Measurements from ENCODE around the gene GSC2. TPM values are rescaled to one million over a fixed set of nuclear protein-coding genes. Genes with fewer than 3 reads are reported as not detected.
"Not testable (repeated sequence)": the region's sequence is repeated elsewhere in the genome, so short reads cannot be mapped to it uniquely, and the experiment has no call there.

The GSC2 gene
- total and polyA plus RNA-seq, 5 donors from 2014 or later = not detected

DNA sequence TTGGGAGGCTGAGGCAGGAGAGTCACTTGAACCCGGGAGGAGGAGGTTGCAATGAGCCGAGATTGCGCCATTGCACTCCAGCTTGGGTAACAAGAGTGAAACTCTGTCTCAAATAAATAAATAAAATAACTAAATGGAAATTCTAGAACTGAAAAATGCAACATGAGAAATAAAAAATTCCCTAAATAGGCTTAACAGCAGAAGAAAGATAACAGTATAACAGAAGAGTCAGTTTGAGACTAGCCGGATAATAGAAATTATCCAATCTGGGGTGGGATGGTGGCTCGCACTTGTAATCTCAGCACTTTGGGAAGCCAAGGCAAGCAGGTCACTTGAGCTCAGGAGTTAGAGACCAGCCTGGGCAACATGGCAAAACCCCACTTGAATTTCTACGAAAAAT lies 14.3 kb upstream of the GSC2 start:
- H3K4me1 ChIP-seq (ENCODE audit: control insufficient read depth, insufficient read depth, low read length, poor library complexity, severe bottlenecking) = peaks cover 5% of the 10 kb centered on the region
- no peak for DNase-seq
- H3K9me3 Mint-ChIP-seq = peaks cover 0 to 1% (median 0%) of the 10 kb centered on the region in 7 donors
- no peaks in the 10 kb centered on the region for H3K36me3 ChIP-seq (ENCODE audit: control insufficient read depth, insufficient read depth, low read length)
- H3K36me3 Mint-ChIP-seq = no peaks in the 10 kb centered on the region
- peaks cover 16% of the 10 kb centered on the region for H3K27me3 ChIP-seq (ENCODE audit: control insufficient read depth, insufficient read depth, low read length)
- peaks cover 0 to 4% (median 0%) of the 10 kb centered on the region in 4 donors for H3K4me1 Mint-ChIP-seq
- H3K9me3 ChIP-seq (ENCODE audit: control insufficient read depth in 2 of 2, low read length in 2 of 2) = no peaks in the 10 kb centered on the region
- peak overlapping the region in 1 of 4 donors; percentile 27 for H3K4me3 Mint-ChIP-seq
- no peak overlapping the region for H3K27ac ChIP-seq (ENCODE audit: insufficient read depth, low read length, poor library complexity, severe bottlenecking)
- H3K27me3 Mint-ChIP-seq = peaks cover 51% of the 10 kb centered on the region
- no peak overlapping the region for H3K4me3 ChIP-seq (ENCODE audit: low read depth, low read length)
- no peak for ATAC-seq (ENCODE audit: low read depth in 2 of 2)
- H3K27ac Mint-ChIP-seq = no peak overlapping the region

DNA sequence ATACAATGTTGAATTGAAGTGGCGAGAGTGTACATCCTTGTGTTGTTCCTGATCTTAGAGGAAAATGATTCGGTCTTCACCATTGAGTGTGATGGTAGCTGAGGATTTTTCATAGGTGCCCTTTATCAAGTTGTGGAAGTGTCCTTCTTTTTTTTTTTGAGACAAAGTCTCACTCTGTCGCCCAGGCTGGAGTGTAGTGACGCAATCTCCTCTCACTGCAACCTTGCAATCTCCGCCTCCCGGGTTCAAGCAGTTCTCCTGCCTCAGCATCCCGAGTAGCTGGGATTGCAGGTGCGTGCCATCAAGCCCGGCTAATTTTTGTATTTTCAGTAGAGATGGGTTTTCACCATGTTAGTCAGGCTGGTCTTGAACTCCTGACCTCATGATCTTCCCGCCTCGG lies 8.6 kb upstream of the GSC2 start:
- H3K4me3 ChIP-seq (ENCODE audit: low read depth, low read length); H3K9me3 Mint-ChIP-seq; DNase-seq; H3K27ac ChIP-seq (ENCODE audit: insufficient read depth, low read length, poor library complexity, severe bottlenecking); ATAC-seq (ENCODE audit: low read depth in 2 of 2); H3K27ac Mint-ChIP-seq; H3K9me3 ChIP-seq (ENCODE audit: control insufficient read depth in 2 of 2, low read length in 2 of 2); H3K4me1 ChIP-seq (ENCODE audit: control insufficient read depth, insufficient read depth, low read length, poor library complexity, severe bottlenecking); H3K4me3 Mint-ChIP-seq; H3K36me3 Mint-ChIP-seq; H3K4me1 Mint-ChIP-seq; H3K27me3 ChIP-seq (ENCODE audit: control insufficient read depth, insufficient read depth, low read length); H3K36me3 ChIP-seq (ENCODE audit: control insufficient read depth, insufficient read depth, low read length): not testable (repeated sequence)
- H3K27me3 Mint-ChIP-seq = peaks cover 37% of the 10 kb centered on the region

DNA sequence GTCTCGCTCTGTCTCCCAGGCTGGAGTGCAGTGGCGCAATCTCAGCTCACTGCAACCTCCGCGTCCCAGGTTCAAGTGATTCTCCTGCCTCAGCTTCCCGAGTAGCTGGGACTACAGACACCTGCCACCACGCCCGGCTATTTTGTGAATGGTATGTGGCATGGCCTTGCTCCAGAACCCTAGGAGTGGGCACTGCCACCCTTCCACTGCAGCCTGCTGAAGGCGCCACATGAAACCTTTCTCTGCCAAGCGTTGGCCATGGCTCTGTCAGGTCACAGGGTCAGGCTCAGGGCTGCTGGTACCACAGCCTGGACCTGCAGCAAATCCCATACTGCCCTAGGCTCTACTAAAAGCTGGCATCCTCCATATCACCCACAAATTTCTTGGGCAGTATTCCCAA lies 6.0 kb upstream of the GSC2 start:
- H3K27ac Mint-ChIP-seq; ATAC-seq (ENCODE audit: low read depth in 2 of 2); DNase-seq; H3K4me3 Mint-ChIP-seq; H3K27ac ChIP-seq (ENCODE audit: insufficient read depth, low read length, poor library complexity, severe bottlenecking); H3K9me3 Mint-ChIP-seq; H3K4me3 ChIP-seq (ENCODE audit: low read depth, low read length); H3K36me3 ChIP-seq (ENCODE audit: control insufficient read depth, insufficient read depth, low read length); H3K9me3 ChIP-seq (ENCODE audit: control insufficient read depth in 2 of 2, low read length in 2 of 2); H3K4me1 ChIP-seq (ENCODE audit: control insufficient read depth, insufficient read depth, low read length, poor library complexity, severe bottlenecking); H3K36me3 Mint-ChIP-seq: not testable (repeated sequence)
- H3K27me3 ChIP-seq (ENCODE audit: control insufficient read depth, insufficient read depth, low read length) = peaks cover 13% of the 10 kb centered on the region
- H3K27me3 Mint-ChIP-seq = peaks cover 50% of the 10 kb centered on the region
- H3K4me1 Mint-ChIP-seq = peaks cover 0 to 15% (median 6%) of the 10 kb centered on the region in 4 donors

DNA sequence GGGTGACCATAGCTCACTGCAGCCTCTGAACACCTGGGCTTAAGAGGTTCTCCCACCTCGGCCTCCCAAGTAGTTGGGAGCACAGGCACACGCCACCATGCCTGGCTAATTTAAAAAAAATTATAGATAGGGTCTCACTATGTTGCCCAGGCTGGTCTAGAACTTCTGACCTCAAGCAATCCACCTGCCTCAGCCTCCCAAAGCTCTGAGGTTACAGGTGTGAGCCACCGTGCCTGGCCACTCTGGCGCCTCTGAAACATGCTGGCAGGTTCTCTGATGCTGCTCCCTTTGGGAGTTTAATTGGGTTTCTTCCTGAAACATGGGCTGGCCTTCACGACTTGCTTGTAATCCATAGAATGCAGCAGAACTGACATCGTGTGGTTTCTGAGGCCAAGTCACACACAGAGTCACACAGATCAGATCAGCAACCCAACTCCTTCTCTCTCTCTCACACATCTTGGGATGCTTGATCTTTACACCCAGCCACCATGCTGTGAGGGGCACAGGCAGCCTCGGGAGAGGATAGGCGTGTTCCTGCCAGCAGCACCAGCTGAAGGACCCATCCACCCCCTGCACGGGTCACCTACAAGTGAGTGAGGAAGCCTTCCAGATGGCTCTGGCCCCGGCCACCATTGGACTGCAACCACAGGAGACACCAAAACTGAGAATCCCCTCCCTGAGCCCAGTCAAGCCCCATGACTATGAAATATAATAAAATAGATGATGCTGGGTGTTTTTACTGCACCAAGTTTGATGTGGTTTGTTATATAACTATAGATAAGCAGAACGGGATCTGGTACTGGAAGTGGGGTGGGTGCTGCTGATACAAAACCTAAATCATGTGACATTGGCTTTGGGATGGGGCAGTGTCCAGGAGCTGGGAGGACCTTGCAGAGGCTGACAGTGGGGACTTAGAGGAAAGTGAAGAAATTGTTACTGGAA lies 3.1 kb upstream of the GSC2 start:
- H3K4me3 Mint-ChIP-seq = peak overlapping the region in 2 of 4 donors; percentile 0 to 49
- peaks cover 0 to 5% (median 0%) of the 10 kb centered on the region in 7 donors for H3K9me3 Mint-ChIP-seq
- peaks cover 57% of the 10 kb centered on the region for H3K27me3 Mint-ChIP-seq
- Histone ChIP-seq H3K4me3 (ENCODE audit: low read depth, low read length) (no peak overlapping the region), H3K27me3 (ENCODE audit: control insufficient read depth, insufficient read depth, low read length) (peaks cover 17% of the 10 kb centered on the region), H3K36me3 (ENCODE audit: control insufficient read depth, insufficient read depth, low read length) (no peaks in the 10 kb centered on the region), H3K9me3 (ENCODE audit: control insufficient read depth in 2 of 2, low read length in 2 of 2) (no peaks in the 10 kb centered on the region), H3K4me1 (ENCODE audit: control insufficient read depth, insufficient read depth, low read length, poor library complexity, severe bottlenecking) (peaks cover 16% of the 10 kb centered on the region), H3K27ac (ENCODE audit: insufficient read depth, low read length, poor library complexity, severe bottlenecking) (no peak overlapping the region)
- H3K4me1 Mint-ChIP-seq = peaks cover 0 to 18% (median 9%) of the 10 kb centered on the region in 4 donors
- peak overlapping the region in 1 of 3 donors; percentile 88 for H3K27ac Mint-ChIP-seq
- DNase-seq (no peak), ATAC-seq (ENCODE audit: low read depth in 2 of 2) (no peak)
- no peaks in the 10 kb centered on the region for H3K36me3 Mint-ChIP-seq

DNA sequence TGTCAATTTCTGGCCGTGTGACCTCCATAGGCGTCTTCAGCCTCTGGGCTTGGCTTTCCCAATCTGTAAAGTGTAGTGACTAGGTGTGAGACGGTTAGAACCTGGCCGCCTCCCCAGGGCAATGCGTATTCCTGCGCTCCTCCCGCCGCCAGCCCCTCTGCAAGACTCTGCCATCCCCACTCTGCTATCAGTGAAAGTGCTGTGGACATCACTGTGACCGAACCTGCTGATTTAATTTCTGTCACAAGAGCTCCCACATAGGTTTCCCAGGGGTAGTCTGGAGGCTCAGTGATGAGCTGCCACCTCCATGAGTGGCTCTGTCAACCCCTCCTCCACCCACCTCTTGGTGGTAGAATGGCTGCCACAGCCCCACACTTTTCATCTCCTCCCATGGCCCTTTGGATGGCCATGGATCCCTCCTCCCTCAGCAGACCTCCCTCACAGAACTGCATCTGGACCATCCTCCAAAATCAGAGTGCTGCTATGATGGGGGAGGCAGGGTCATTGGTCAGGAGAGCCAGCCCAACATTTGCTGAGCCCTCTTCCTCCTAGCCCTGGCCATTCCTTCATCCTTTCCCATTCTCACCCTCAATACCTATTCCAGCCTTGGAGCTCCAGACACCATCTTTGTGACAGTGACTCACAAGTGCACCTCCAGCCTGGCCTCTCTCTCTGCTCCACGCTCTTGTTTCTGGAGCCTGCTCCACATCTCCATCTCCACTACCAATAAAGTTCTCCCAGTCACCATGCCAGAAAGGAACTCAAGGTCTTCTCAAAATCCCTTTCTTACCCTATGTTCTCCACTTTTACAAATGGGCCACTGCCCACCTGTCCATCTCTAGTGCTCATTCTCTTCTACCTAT lies 1.5 kb upstream of the GSC2 start:
- DNase-seq (no peak), ATAC-seq (ENCODE audit: low read depth in 2 of 2) (no peak)
- Histone ChIP-seq H3K4me3 (ENCODE audit: low read depth, low read length) (no peak overlapping the region), H3K4me1 (ENCODE audit: control insufficient read depth, insufficient read depth, low read length, poor library complexity, severe bottlenecking) (peaks cover 16% of the 10 kb centered on the region), H3K9me3 (ENCODE audit: control insufficient read depth in 2 of 2, low read length in 2 of 2) (no peaks in the 10 kb centered on the region), H3K27me3 (ENCODE audit: control insufficient read depth, insufficient read depth, low read length) (peaks cover 17% of the 10 kb centered on the region), H3K36me3 (ENCODE audit: control insufficient read depth, insufficient read depth, low read length) (no peaks in the 10 kb centered on the region), H3K27ac (ENCODE audit: insufficient read depth, low read length, poor library complexity, severe bottlenecking) (no peak overlapping the region)
- H3K27ac Mint-ChIP-seq = no peak overlapping the region
- H3K27me3 Mint-ChIP-seq = peaks cover 69% of the 10 kb centered on the region
- peaks cover 0 to 19% (median 11%) of the 10 kb centered on the region in 4 donors for H3K4me1 Mint-ChIP-seq
- H3K4me3 Mint-ChIP-seq = peak overlapping the region; percentile 1 to 81 (median 70)
- peaks cover 0 to 5% (median 0%) of the 10 kb centered on the region in 7 donors for H3K9me3 Mint-ChIP-seq
- H3K36me3 Mint-ChIP-seq = no peaks in the 10 kb centered on the region

DNA sequence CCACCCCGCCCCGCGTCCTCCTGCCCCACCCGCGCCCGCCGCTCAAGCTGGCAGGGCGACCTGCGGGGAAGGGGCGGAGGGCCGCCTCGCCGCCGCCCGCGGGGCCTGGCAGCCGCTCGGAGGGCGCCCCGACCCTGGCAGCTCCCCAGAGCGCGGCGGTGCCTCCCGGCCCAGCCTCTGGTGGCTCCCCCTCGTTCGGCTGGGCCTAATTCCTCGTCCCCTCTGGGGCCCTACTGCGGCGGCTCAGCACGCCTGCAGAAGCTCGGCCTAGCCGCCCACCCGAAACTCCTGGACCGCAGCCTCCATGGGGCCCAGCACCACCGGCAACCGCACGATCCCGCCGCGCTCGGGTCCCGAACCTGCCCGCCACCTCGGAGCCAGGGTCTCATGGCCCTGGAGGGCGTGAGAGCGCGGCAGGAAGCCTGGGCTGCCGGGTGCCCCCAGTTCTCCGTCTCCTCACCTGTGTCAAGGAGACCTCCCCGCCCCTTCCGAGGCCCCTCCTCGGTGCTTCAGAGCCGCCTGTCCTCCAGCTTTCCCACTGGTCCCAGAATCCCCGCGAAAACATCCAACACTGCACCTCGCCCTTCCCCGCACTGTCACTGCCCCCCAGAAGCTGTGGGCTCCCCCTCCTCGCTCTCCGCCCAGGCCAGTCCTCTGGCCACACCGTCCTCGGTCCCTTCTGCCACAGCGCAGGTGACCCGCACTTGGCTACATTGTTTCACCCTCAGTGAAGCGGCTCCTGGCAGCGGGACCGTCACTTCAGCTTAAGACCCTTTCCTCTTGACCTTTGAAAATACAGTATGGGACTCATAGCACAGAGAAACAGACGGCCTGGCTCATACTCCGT lies 613 bp upstream of the GSC2 start:
- Histone ChIP-seq H3K4me3 (ENCODE audit: low read depth, low read length) (no peak overlapping the region), H3K36me3 (ENCODE audit: control insufficient read depth, insufficient read depth, low read length) (no peaks in the 10 kb centered on the region), H3K27me3 (ENCODE audit: control insufficient read depth, insufficient read depth, low read length) (peaks cover 17% of the 10 kb centered on the region), H3K4me1 (ENCODE audit: control insufficient read depth, insufficient read depth, low read length, poor library complexity, severe bottlenecking) (peaks cover 16% of the 10 kb centered on the region), H3K27ac (ENCODE audit: insufficient read depth, low read length, poor library complexity, severe bottlenecking) (no peak overlapping the region), H3K9me3 (ENCODE audit: control insufficient read depth in 2 of 2, low read length in 2 of 2) (no peaks in the 10 kb centered on the region)
- no peaks in the 10 kb centered on the region for H3K36me3 Mint-ChIP-seq
- ATAC-seq (ENCODE audit: low read depth in 2 of 2) (no peak), DNase-seq (no peak)
- peaks cover 0 to 19% (median 11%) of the 10 kb centered on the region in 4 donors for H3K4me1 Mint-ChIP-seq
- peak overlapping the region; percentile 1 to 77 (median 59) for H3K4me3 Mint-ChIP-seq
- H3K27me3 Mint-ChIP-seq = peaks cover 68% of the 10 kb centered on the region
- peak overlapping the region in 1 of 3 donors; percentile 72 for H3K27ac Mint-ChIP-seq
- peaks cover 0 to 5% (median 0%) of the 10 kb centered on the region in 7 donors for H3K9me3 Mint-ChIP-seq
